ENCODE measurements around the gene CRHR1.

Gene CRHR1

GRCh38 chr17:45820052-45820780 is 36.1 kb downstream of the CRHR1 start:
- Histone ChIP-seq H3K4me1 (ENCODE audit: control insufficient read depth, insufficient read depth, low read length) (no peaks in the 10 kb centered on the region), H3K27ac (ENCODE audit: low read depth, low read length) (no peak overlapping the region), H3K9ac (ENCODE audit: low read length) (no peak overlapping the region), H3K27me3 (ENCODE audit: control insufficient read depth, insufficient read depth, low read length) (no peaks in the 10 kb centered on the region), H3K4me3 (ENCODE audit: low read length) (no peak overlapping the region), H3K36me3 (ENCODE audit: control insufficient read depth, insufficient read depth, low read length) (no peaks in the 10 kb centered on the region)

- Histone ChIP-seq H3K27ac (ENCODE audit: low read depth, low read length) (no peak overlapping the region), H3K4me1 (ENCODE audit: control insufficient read depth, insufficient read depth, low read length) (no peaks in the 10 kb centered on the region), H3K36me3 (ENCODE audit: control insufficient read depth, insufficient read depth, low read length) (no peaks in the 10 kb centered on the region)
Observed at GRCh38 chr17:45821147-45821546, 37.0 kb downstream of the CRHR1 start.

GRCh38 chr17:45823598-45823997 is 39.5 kb downstream of the CRHR1 start:
- H3K4me3 ChIP-seq (ENCODE audit: low read length) = no peak overlapping the region
- H3K4me1 ChIP-seq (ENCODE audit: control insufficient read depth, insufficient read depth, low read length) = no peaks in the 10 kb centered on the region
- H3K27me3 ChIP-seq (ENCODE audit: control insufficient read depth, insufficient read depth, low read length) = no peaks in the 10 kb centered on the region
- no peak overlapping the region for H3K9ac ChIP-seq (ENCODE audit: low read length)
- no peaks in the 10 kb centered on the region for H3K36me3 ChIP-seq (ENCODE audit: control insufficient read depth, insufficient read depth, low read length)
- no peak overlapping the region for H3K27ac ChIP-seq (ENCODE audit: low read depth, low read length)

More at GRCh38 chr17:45821147-45821546, 37.0 kb downstream of the CRHR1 start:
- Histone ChIP-seq H3K4me3 (ENCODE audit: low read length) (no peak overlapping the region), H3K27me3 (ENCODE audit: control insufficient read depth, insufficient read depth, low read length) (no peaks in the 10 kb centered on the region), H3K9ac (ENCODE audit: low read length) (no peak overlapping the region)

- Histone ChIP-seq H3K27ac (ENCODE audit: low read depth, low read length) (no peak overlapping the region), H3K27me3 (ENCODE audit: control insufficient read depth, insufficient read depth, low read length) (no peaks in the 10 kb centered on the region), H3K4me3 (ENCODE audit: low read length) (no peak overlapping the region), H3K36me3 (ENCODE audit: control insufficient read depth, insufficient read depth, low read length) (no peaks in the 10 kb centered on the region), H3K9ac (ENCODE audit: low read length) (no peak overlapping the region), H3K4me1 (ENCODE audit: control insufficient read depth, insufficient read depth, low read length) (no peaks in the 10 kb centered on the region)
Observed at GRCh38 chr17:45824475-45824874, 40.4 kb downstream of the CRHR1 start.

- Histone ChIP-seq H3K27ac (ENCODE audit: low read depth, low read length) (no peak overlapping the region), H3K27me3 (ENCODE audit: control insufficient read depth, insufficient read depth, low read length) (no peaks in the 10 kb centered on the region), H3K4me1 (ENCODE audit: control insufficient read depth, insufficient read depth, low read length) (no peaks in the 10 kb centered on the region), H3K9ac (ENCODE audit: low read length) (no peak overlapping the region), H3K4me3 (ENCODE audit: low read length) (no peak overlapping the region), H3K36me3 (ENCODE audit: control insufficient read depth, insufficient read depth, low read length) (no peaks in the 10 kb centered on the region)
Observed at GRCh38 chr17:45824901-45825492, 40.9 kb downstream of the CRHR1 start.

- H3K9ac ChIP-seq (ENCODE audit: low read length) = no peak overlapping the region
- no peaks in the 10 kb centered on the region for H3K27me3 ChIP-seq (ENCODE audit: control insufficient read depth, insufficient read depth, low read length)
- no peaks in the 10 kb centered on the region for H3K4me1 ChIP-seq (ENCODE audit: control insufficient read depth, insufficient read depth, low read length)
- H3K36me3 ChIP-seq (ENCODE audit: control insufficient read depth, insufficient read depth, low read length) = no peaks in the 10 kb centered on the region
- no peak overlapping the region for H3K27ac ChIP-seq (ENCODE audit: low read depth, low read length)
- H3K4me3 ChIP-seq (ENCODE audit: low read length) = no peak overlapping the region
Observed at GRCh38 chr17:45825792-45826191, 41.7 kb downstream of the CRHR1 start.

- Histone ChIP-seq H3K27ac (ENCODE audit: low read depth, low read length) (no peak overlapping the region), H3K4me1 (ENCODE audit: control insufficient read depth, insufficient read depth, low read length) (no peaks in the 10 kb centered on the region), H3K27me3 (ENCODE audit: control insufficient read depth, insufficient read depth, low read length) (no peaks in the 10 kb centered on the region), H3K4me3 (ENCODE audit: low read length) (no peak overlapping the region), H3K9ac (ENCODE audit: low read length) (no peak overlapping the region), H3K36me3 (ENCODE audit: control insufficient read depth, insufficient read depth, low read length) (no peaks in the 10 kb centered on the region)
Observed at GRCh38 chr17:45826919-45827588, 42.9 kb downstream of the CRHR1 start.

- Histone ChIP-seq H3K27me3 (ENCODE audit: control insufficient read depth, insufficient read depth, low read length) (no peaks in the 10 kb centered on the region), H3K9ac (ENCODE audit: low read length) (no peak overlapping the region), H3K27ac (ENCODE audit: low read depth, low read length) (no peak overlapping the region), H3K36me3 (ENCODE audit: control insufficient read depth, insufficient read depth, low read length) (no peaks in the 10 kb centered on the region), H3K4me1 (ENCODE audit: control insufficient read depth, insufficient read depth, low read length) (no peaks in the 10 kb centered on the region), H3K4me3 (ENCODE audit: low read length) (no peak overlapping the region)
Observed at GRCh38 chr17:45828171-45828570, 44.1 kb downstream of the CRHR1 start.

- Histone ChIP-seq H3K27ac (ENCODE audit: low read depth, low read length) (no peak overlapping the region), H3K36me3 (ENCODE audit: control insufficient read depth, insufficient read depth, low read length) (no peaks in the 10 kb centered on the region), H3K9ac (ENCODE audit: low read length) (no peak overlapping the region), H3K4me3 (ENCODE audit: low read length) (no peak overlapping the region), H3K27me3 (ENCODE audit: control insufficient read depth, insufficient read depth, low read length) (no peaks in the 10 kb centered on the region), H3K4me1 (ENCODE audit: control insufficient read depth, insufficient read depth, low read length) (no peaks in the 10 kb centered on the region)
Observed at GRCh38 chr17:45828582-45829133, 44.5 kb downstream of the CRHR1 start.

- no peaks in the 10 kb centered on the region for H3K27me3 ChIP-seq (ENCODE audit: control insufficient read depth, insufficient read depth, low read length)
- no peak overlapping the region for H3K27ac ChIP-seq (ENCODE audit: low read depth, low read length)
- no peak overlapping the region for H3K4me3 ChIP-seq (ENCODE audit: low read length)
- no peak overlapping the region for H3K9ac ChIP-seq (ENCODE audit: low read length)
- H3K36me3 ChIP-seq (ENCODE audit: control insufficient read depth, insufficient read depth, low read length) = no peaks in the 10 kb centered on the region
- H3K4me1 ChIP-seq (ENCODE audit: control insufficient read depth, insufficient read depth, low read length) = no peaks in the 10 kb centered on the region
Observed at GRCh38 chr17:45833920-45834319, 49.8 kb downstream of the CRHR1 start.

- Histone ChIP-seq H3K27me3 (ENCODE audit: control insufficient read depth, insufficient read depth, low read length) (no peaks in the 10 kb centered on the region), H3K27ac (ENCODE audit: low read depth, low read length) (no peak overlapping the region), H3K4me1 (ENCODE audit: control insufficient read depth, insufficient read depth, low read length) (no peaks in the 10 kb centered on the region), H3K9ac (ENCODE audit: low read length) (no peak overlapping the region), H3K36me3 (ENCODE audit: control insufficient read depth, insufficient read depth, low read length) (no peaks in the 10 kb centered on the region), H3K4me3 (ENCODE audit: low read length) (no peak overlapping the region)
Observed at GRCh38 chr17:45834471-45835396, 50.6 kb downstream of the CRHR1 start.

GRCh38 chr17:45835481-45835880 is 51.4 kb downstream of the CRHR1 start:
- Histone ChIP-seq H3K9ac (ENCODE audit: low read length) (no peak overlapping the region), H3K27ac (ENCODE audit: low read depth, low read length) (no peak overlapping the region), H3K4me1 (ENCODE audit: control insufficient read depth, insufficient read depth, low read length) (no peaks in the 10 kb centered on the region), H3K36me3 (ENCODE audit: control insufficient read depth, insufficient read depth, low read length) (no peaks in the 10 kb centered on the region), H3K27me3 (ENCODE audit: control insufficient read depth, insufficient read depth, low read length) (no peaks in the 10 kb centered on the region), H3K4me3 (ENCODE audit: low read length) (no peak overlapping the region)

Measured in rectal smooth muscle tissue (tissue), 1 donor.